ENCODE data around the gene TAC4. TPM values are rescaled to one million over a fixed set of nuclear protein-coding genes. Genes with fewer than 3 reads are reported as not detected.

The TAC4 gene
- total and polyA plus RNA-seq, 2 donors (not counting 1 experiment from before 2014, with no cell fraction given), result not detected

GRCh38 chr17:49853470-49854015, 5.7 kb upstream of the TAC4 start:
- no peak overlapping the region for H3K4me2 ChIP-seq (ENCODE audit: extremely low read depth, insufficient read depth, low read length)
- no peak overlapping the region for H2AFZ ChIP-seq (ENCODE audit: low read length)
- H3K4me1 ChIP-seq (ENCODE audit: control insufficient read depth, extremely low read depth, insufficient read depth, low read length), result peaks cover 2% of the 10 kb centered on the region
- no peak overlapping the region for H3K4me3 ChIP-seq (replicated peaks in 1 of 4; ENCODE audit: control extremely low read depth in 1 of 4, insufficient read depth in 1 of 4, low read depth in 3 of 4, low read length in 4 of 4)
- TF ChIP-seq, protein P1, sequence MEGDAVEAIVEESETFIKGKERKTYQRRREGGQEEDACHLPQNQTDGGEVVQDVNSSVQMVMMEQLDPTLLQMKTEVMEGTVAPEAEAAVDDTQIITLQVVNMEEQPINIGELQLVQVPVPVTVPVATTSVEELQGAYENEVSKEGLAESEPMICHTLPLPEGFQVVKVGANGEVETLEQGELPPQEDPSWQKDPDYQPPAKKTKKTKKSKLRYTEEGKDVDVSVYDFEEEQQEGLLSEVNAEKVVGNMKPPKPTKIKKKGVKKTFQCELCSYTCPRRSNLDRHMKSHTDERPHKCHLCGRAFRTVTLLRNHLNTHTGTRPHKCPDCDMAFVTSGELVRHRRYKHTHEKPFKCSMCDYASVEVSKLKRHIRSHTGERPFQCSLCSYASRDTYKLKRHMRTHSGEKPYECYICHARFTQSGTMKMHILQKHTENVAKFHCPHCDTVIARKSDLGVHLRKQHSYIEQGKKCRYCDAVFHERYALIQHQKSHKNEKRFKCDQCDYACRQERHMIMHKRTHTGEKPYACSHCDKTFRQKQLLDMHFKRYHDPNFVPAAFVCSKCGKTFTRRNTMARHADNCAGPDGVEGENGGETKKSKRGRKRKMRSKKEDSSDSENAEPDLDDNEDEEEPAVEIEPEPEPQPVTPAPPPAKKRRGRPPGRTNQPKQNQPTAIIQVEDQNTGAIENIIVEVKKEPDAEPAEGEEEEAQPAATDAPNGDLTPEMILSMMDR (conservative IDR thresholded peaks at IDR 0.05 in 1 of 2, IDR thresholded peaks at IDR 0.05 in 1 of 2; ENCODE audit: low read depth in 1 of 2, low read length in 2 of 2), result no peak
- no peak for TF ChIP-seq EZH2 (IDR thresholded peaks at IDR 0.05; ENCODE audit: low read length, missing control alignments)
- no peaks in the 10 kb centered on the region for H3K36me3 ChIP-seq (ENCODE audit: control insufficient read depth, insufficient read depth, low read length)
- H3K27ac ChIP-seq (ENCODE audit: insufficient read depth, low read length), result no peak overlapping the region
- no peaks in the 10 kb centered on the region for H3K9me3 ChIP-seq (ENCODE audit: control insufficient read depth, insufficient read depth, low read depth, low read length)
- no peak for DNase-seq (ENCODE audit: low read depth in 2 of 2)
- H3K79me2 ChIP-seq (ENCODE audit: control insufficient read depth, insufficient read depth, low read length), result no peaks in the 10 kb centered on the region
- no peaks in the 10 kb centered on the region for H4K20me1 ChIP-seq (ENCODE audit: control insufficient read depth, extremely low read depth, insufficient read depth, low read length)
- H3K9ac ChIP-seq (ENCODE audit: insufficient read depth, low read length), result no peak overlapping the region
- H3K27me3 ChIP-seq (ENCODE audit: control insufficient read depth, insufficient read depth, low read length), result peaks cover 5% of the 10 kb centered on the region

DNA sequence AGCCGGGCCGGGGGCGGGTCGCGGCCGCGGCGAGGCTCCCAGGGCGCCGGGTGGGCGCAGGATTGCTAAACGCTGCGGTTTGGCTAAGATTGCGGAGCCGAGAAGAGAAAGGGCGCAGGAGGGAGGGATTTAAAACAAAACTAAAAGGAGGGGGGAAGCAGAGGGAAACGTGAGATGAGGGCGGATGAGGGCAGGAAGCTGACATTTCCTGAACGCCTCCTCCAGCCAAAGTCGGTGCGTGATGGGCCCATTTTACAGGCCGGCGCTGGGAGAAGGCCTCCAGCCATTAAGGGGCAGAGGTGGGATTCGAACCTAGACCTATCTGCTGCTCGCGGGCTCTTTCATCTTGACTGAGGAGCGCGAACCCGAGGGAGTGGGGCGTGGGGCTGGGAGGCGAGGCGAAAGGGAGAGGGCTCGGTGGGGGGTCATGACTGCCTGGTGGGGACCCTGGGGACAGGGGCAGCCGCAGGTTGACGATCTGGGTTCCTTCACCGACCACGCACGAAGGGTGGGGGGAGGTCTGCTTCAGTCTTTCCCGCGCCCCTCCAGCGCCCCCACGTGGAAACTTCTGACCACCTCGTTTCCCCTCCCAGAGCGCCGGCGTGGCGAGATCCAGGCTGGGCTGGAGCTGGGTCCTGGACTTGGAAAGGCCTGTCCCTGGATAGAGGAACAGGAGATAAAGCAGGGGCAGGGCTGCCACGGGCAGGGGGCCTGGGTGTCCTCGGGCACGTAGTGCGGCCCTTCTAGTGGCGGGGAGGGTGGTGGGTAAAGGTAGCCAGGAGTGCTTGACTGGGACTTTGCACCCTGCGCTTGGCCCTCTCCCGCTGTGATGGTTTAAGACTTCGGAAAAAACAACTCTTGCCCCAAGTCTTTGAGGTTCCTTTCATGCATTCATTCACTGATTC, 3.8 kb upstream of the TAC4 start:
- peak overlapping the region; percentile 66 for H3K4me2 ChIP-seq (ENCODE audit: extremely low read depth, insufficient read depth, low read length)
- no peaks in the 10 kb centered on the region for H4K20me1 ChIP-seq (ENCODE audit: control insufficient read depth, extremely low read depth, insufficient read depth, low read length)
- TF ChIP-seq EZH2 (IDR thresholded peaks at IDR 0.05; ENCODE audit: low read length, missing control alignments), result no peak
- TF ChIP-seq, protein P1 (conservative IDR thresholded peaks at IDR 0.05 in 1 of 2, IDR thresholded peaks at IDR 0.05 in 1 of 2; ENCODE audit: low read depth in 1 of 2, low read length in 2 of 2), result peak; percentile 64 to 65
- peak overlapping the region; percentile 78 for H2AFZ ChIP-seq (ENCODE audit: low read length)
- no peaks in the 10 kb centered on the region for H3K36me3 ChIP-seq (ENCODE audit: control insufficient read depth, insufficient read depth, low read length)
- H3K27me3 ChIP-seq (ENCODE audit: control insufficient read depth, insufficient read depth, low read length), result peaks cover 5% of the 10 kb centered on the region
- H3K9me3 ChIP-seq (ENCODE audit: control insufficient read depth, insufficient read depth, low read depth, low read length), result no peaks in the 10 kb centered on the region
- no peaks in the 10 kb centered on the region for H3K79me2 ChIP-seq (ENCODE audit: control insufficient read depth, insufficient read depth, low read length)
- peak; percentile 62 to 65 for DNase-seq (ENCODE audit: low read depth in 2 of 2)
- H3K9ac ChIP-seq (ENCODE audit: insufficient read depth, low read length), result peak overlapping the region; percentile 32
- H3K4me1 ChIP-seq (ENCODE audit: control insufficient read depth, extremely low read depth, insufficient read depth, low read length), result peaks cover 2% of the 10 kb centered on the region
- H3K4me3 ChIP-seq (replicated peaks in 1 of 4; ENCODE audit: control extremely low read depth in 1 of 4, insufficient read depth in 1 of 4, low read depth in 3 of 4, low read length in 4 of 4), result peak overlapping the region; percentile 56 to 71 (median 64)
- no peak overlapping the region for H3K27ac ChIP-seq (ENCODE audit: insufficient read depth, low read length)

GRCh38 chr17:49850772-49851386, 3.0 kb upstream of the TAC4 start:
- H3K4me1 ChIP-seq (ENCODE audit: control insufficient read depth, extremely low read depth, insufficient read depth, low read length), result peaks cover 2% of the 10 kb centered on the region
- H4K20me1 ChIP-seq (ENCODE audit: control insufficient read depth, extremely low read depth, insufficient read depth, low read length), result no peaks in the 10 kb centered on the region
- no peak overlapping the region for H3K27ac ChIP-seq (ENCODE audit: insufficient read depth, low read length)
- TF ChIP-seq EZH2 (IDR thresholded peaks at IDR 0.05; ENCODE audit: low read length, missing control alignments), result no peak
- TF ChIP-seq, protein P1 (conservative IDR thresholded peaks at IDR 0.05 in 1 of 2, IDR thresholded peaks at IDR 0.05 in 1 of 2; ENCODE audit: low read depth in 1 of 2, low read length in 2 of 2), result no peak
- peak overlapping the region; percentile 65 for H2AFZ ChIP-seq (ENCODE audit: low read length)
- no peaks in the 10 kb centered on the region for H3K79me2 ChIP-seq (ENCODE audit: control insufficient read depth, insufficient read depth, low read length)
- H3K9ac ChIP-seq (ENCODE audit: insufficient read depth, low read length), result peak overlapping the region; percentile 32
- no peaks in the 10 kb centered on the region for H3K9me3 ChIP-seq (ENCODE audit: control insufficient read depth, insufficient read depth, low read depth, low read length)
- H3K4me2 ChIP-seq (ENCODE audit: extremely low read depth, insufficient read depth, low read length), result peak overlapping the region; percentile 66
- DNase-seq (ENCODE audit: low read depth in 2 of 2), result no peak
- H3K36me3 ChIP-seq (ENCODE audit: control insufficient read depth, insufficient read depth, low read length), result no peaks in the 10 kb centered on the region
- H3K4me3 ChIP-seq (replicated peaks in 1 of 4; ENCODE audit: control extremely low read depth in 1 of 4, insufficient read depth in 1 of 4, low read depth in 3 of 4, low read length in 4 of 4), result peak overlapping the region in 3 of 4 experiments; percentile 20 to 65 (median 64)
- peaks cover 5% of the 10 kb centered on the region for H3K27me3 ChIP-seq (ENCODE audit: control insufficient read depth, insufficient read depth, low read length)
